ENCODE data around the gene VAMP8. TPM values are rescaled to one million over a fixed set of nuclear protein-coding genes. Genes with fewer than 3 reads are reported as not detected.

Gene VAMP8
- total and polyA plus RNA-seq, 2 donors (not counting 3 experiments of a cell fraction or from before 2014, with no cell fraction given) = 39.0 to 68.7 TPM

DNA sequence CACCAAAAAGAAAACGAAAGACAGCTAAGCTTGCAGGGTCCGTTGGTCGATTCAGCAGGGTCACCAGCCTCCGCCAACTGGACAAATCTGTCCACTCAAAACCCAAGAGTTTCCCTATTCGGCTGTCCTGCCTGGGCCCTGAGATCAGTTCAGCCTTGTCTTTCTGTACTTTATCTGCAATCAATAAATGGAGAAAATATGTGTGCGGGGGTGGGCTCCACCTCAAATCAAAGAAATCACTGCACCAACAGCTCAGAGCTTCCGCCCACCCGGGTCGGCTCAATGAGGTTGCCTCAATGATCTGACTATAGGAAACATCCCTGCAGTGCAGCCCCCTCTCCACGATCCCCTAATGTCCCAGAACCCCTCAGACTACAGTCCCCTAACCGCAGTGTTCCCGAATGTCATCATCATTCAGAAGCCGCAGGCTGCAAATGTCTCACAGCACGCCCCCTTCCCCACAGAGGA is 16.5 kb upstream of the VAMP8 start:
- Histone ChIP-seq H3K4me2 (ENCODE audit: insufficient read depth, low read length) (peak overlapping the region; percentile 96), H4K20me1 (replicated peaks; ENCODE audit: control insufficient read depth, extremely low read depth, insufficient read depth, low read length) (no peaks in the 10 kb centered on the region), H3K36me3 (ENCODE audit: control insufficient read depth in 2 of 2, extremely low read depth in 1 of 2, insufficient read depth in 2 of 2, low read length in 2 of 2) (peaks cover 8 to 12% of the 10 kb centered on the region in 2 experiments), H3K9me1 (replicated peaks; ENCODE audit: control insufficient read depth, extremely low read depth, insufficient read depth, low read length) (no peaks in the 10 kb centered on the region), H3K79me2 (ENCODE audit: control insufficient read depth, insufficient read depth, low read length) (peaks cover 26% of the 10 kb centered on the region), H3K27me3 (ENCODE audit: control insufficient read depth in 2 of 2, insufficient read depth in 2 of 2, low read length in 2 of 2) (no peaks in the 10 kb centered on the region), H3K9me3 (replicated peaks; ENCODE audit: control insufficient read depth, insufficient read depth, low read length) (no peaks in the 10 kb centered on the region), H3K4me3 (replicated peaks in 1 of 3; ENCODE audit: insufficient read depth in 1 of 3, low read depth in 1 of 3, low read length in 3 of 3) (peak overlapping the region; percentile 58 to 82 (median 72)), H3K4me1 (ENCODE audit: control insufficient read depth, extremely low read depth, insufficient read depth, low read length) (peaks cover 9% of the 10 kb centered on the region), H3K9ac (replicated peaks; ENCODE audit: extremely low read depth, insufficient read depth, low read length) (peak overlapping the region; percentile 36), H3K27ac (ENCODE audit: insufficient read depth, low read depth, low read length) (no peak overlapping the region), H2AFZ (ENCODE audit: low read depth, low read length) (peak overlapping the region; percentile 52)
- POLR2A ChIA-PET = interaction anchor here (0.7 to 1.4 kb wide), 4 partner anchors 9 to 51 kb away, joined by 3 to 4 read pairs (median 3); partner anchors contain the start of genes C2orf68 and MAT2A
- DNase-seq (ENCODE audit: low read depth, low spot score) (no peak), FAIRE-seq (peak; percentile 58)
- CTCF ChIA-PET = interaction anchor here (1.1 to 2.0 kb wide), 4 partner anchors 9 to 141 kb away, joined by 3 to 8 read pairs (median 4); no protein-coding TSS in a partner anchor
- TF ChIP-seq MYC (IDR thresholded peaks at IDR 0.05; ENCODE audit: low read depth, low read length) = no peak
- no peak for TF ChIP-seq POLR2AphosphoS5 (IDR thresholded peaks at IDR 0.05; ENCODE audit: insufficient read depth, low read depth, low read length)
- TF ChIP-seq EZH2 (IDR thresholded peaks at IDR 0.05; ENCODE audit: borderline replicate concordance, low read depth, low read length, severe bottlenecking) = no peak
- TF ChIP-seq, protein P1, sequence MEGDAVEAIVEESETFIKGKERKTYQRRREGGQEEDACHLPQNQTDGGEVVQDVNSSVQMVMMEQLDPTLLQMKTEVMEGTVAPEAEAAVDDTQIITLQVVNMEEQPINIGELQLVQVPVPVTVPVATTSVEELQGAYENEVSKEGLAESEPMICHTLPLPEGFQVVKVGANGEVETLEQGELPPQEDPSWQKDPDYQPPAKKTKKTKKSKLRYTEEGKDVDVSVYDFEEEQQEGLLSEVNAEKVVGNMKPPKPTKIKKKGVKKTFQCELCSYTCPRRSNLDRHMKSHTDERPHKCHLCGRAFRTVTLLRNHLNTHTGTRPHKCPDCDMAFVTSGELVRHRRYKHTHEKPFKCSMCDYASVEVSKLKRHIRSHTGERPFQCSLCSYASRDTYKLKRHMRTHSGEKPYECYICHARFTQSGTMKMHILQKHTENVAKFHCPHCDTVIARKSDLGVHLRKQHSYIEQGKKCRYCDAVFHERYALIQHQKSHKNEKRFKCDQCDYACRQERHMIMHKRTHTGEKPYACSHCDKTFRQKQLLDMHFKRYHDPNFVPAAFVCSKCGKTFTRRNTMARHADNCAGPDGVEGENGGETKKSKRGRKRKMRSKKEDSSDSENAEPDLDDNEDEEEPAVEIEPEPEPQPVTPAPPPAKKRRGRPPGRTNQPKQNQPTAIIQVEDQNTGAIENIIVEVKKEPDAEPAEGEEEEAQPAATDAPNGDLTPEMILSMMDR (IDR thresholded peaks at IDR 0.05; ENCODE audit: extremely low read depth in 1 of 2, insufficient read depth in 1 of 2, low read depth in 1 of 2, low read length in 2 of 2) = no peak
- TF ChIP-seq GATA2 (IDR thresholded peaks at IDR 0.05; ENCODE audit: insufficient read depth, insufficient read length, low read depth, low read length) = no peak
- no peak for TF ChIP-seq FOS (IDR thresholded peaks at IDR 0.05; ENCODE audit: borderline replicate concordance, insufficient read depth, low read length)
- intact Hi-C loops (cut with micrococcal nuclease) (loop anchor here (1.0 kb wide), 5 partner anchors 22 to 55 kb away; partner anchors contain the start of genes C2orf68, MAT2A, TMEM150A and USP39), dilution Hi-C loops (cut with MboI; ENCODE audit: extremely low pct_ligation_motif_present, low sequenced_read_pairs) (no loop called here)
- BruUV-seq (replicated peaks) = no TSS peak

All from endothelial cell of umbilical vein (primary cell).